IMR-90 (cell line): ENCODE data around the gene MKX. TPM values are rescaled to one million over a fixed set of nuclear protein-coding genes. Genes with fewer than 3 reads are reported as not detected.

Experiments used
- ATAC-seq: fragments of 200-7000 bp; cut with Tn5 transposase; 2 replicates; pipeline ENCODE4 v1.9.1; 2020; ENCODE audit warnings: low read depth, mild to moderate bottlenecking, moderate library complexity
- BruUV-seq: library from RNA; stranded (reverse); fragments of 400-500 nt; replicated peaks from 2 replicates; lab custom pipeline; 2021; lab: Mats Ljungman, UMichigan
- CTCF ChIA-PET: fragments of 300-600 bp; formaldehyde crosslinking; extraction: SDS; loops from one replicate; lab custom pipeline; 2021; ENCODE audit warnings: antibody characterized with exemption; lab: Yijun Ruan, JAX
- POLR2A ChIA-PET: fragments of 300-600 bp; sonication (Branson Sonifier 250); formaldehyde crosslinking; loops from one replicate; lab custom pipeline; 2022; ENCODE audit warnings: antibody characterized with exemption; ENCODE audit not compliant: unreplicated experiment; lab: Charles Lee
- DNase-seq: peaks from one replicate; pipeline ENCODE4 v3.0.0; 2013
- H2AFZ ChIP-seq: replicated peaks from 2 replicates; pipeline ENCODE3; 2013; ENCODE audit warnings: low read length, mild to moderate bottlenecking; ENCODE audit not compliant: poor library complexity
- H2AK5ac ChIP-seq: 2 replicates; pipeline ENCODE4 v1.6.1; 2013; ENCODE audit warnings: low read depth, low read length, inconsistent platforms
- H2AK9ac ChIP-seq: replicated peaks from 2 replicates; pipeline ENCODE3; 2013; ENCODE audit warnings: mild to moderate bottlenecking, low read depth, low read length, moderate library complexity; ENCODE audit not compliant: poor library complexity
- H2BK120ac ChIP-seq: 2 replicates; pipeline ENCODE4 v1.6.1; 2013; ENCODE audit warnings: low read depth, low read length, inconsistent platforms
- H2BK15ac ChIP-seq: 3 replicates; pipeline ENCODE4 v1.6.1; 2013; ENCODE audit warnings: low read depth, low read length, inconsistent platforms
- H2BK20ac ChIP-seq: 2 replicates; pipeline ENCODE4 v1.6.1; 2013; ENCODE audit warnings: low read depth, mild to moderate bottlenecking, inconsistent platforms, low read length, moderate library complexity
- H2BK5ac ChIP-seq: 2 replicates; pipeline ENCODE4 v1.6.1; 2013; ENCODE audit warnings: mild to moderate bottlenecking, low read depth, low read length, inconsistent platforms; ENCODE audit not compliant: poor library complexity, severe bottlenecking
- H3K14ac ChIP-seq: replicated peaks from 2 replicates; pipeline ENCODE4 v1.6.1; 2013; ENCODE audit warnings: low read depth, low read length, inconsistent platforms
- H3K18ac ChIP-seq: 2 replicates; pipeline ENCODE4 v1.6.1; 2013; ENCODE audit warnings: low read depth, low read length, control low read depth
- H3K23ac ChIP-seq: 2 replicates; pipeline ENCODE4 v1.6.1; 2013; ENCODE audit warnings: low read depth, low read length, inconsistent platforms
- H3K27ac ChIP-seq: 2 replicates; pipeline ENCODE4 v1.5.1; 2013; ENCODE audit warnings: mild to moderate bottlenecking, control low read depth, low read length; ENCODE audit not compliant: insufficient read depth
- H3K27me3 ChIP-seq: 2 replicates; pipeline ENCODE4 v1.6.1; 2013; ENCODE audit warnings: low read length; ENCODE audit not compliant: control insufficient read depth, insufficient read depth
- H3K36me3 ChIP-seq: 2 replicates; pipeline ENCODE4 v1.6.1; 2013; ENCODE audit warnings: low read length, mixed read lengths; ENCODE audit not compliant: control insufficient read depth, insufficient read depth
- H3K4ac ChIP-seq: 2 replicates; pipeline ENCODE4 v1.6.1; 2013; ENCODE audit warnings: low read depth, low read length, inconsistent platforms
- H3K4me1 ChIP-seq: 2 replicates; pipeline ENCODE4 v1.6.1; 2013; ENCODE audit warnings: low read length, mixed read lengths; ENCODE audit not compliant: control insufficient read depth, insufficient read depth
- H3K4me2 ChIP-seq: 2 replicates; pipeline ENCODE4 v1.6.1; 2013; ENCODE audit warnings: low read depth, mild to moderate bottlenecking, control low read depth, low read length, moderate library complexity
- H3K4me3 ChIP-seq: 2 replicates; pipeline ENCODE4 v1.5.1; 2013; ENCODE audit warnings: low read depth, mild to moderate bottlenecking, control low read depth, low read length, moderate library complexity; ENCODE audit not compliant: insufficient read depth
- H3K56ac ChIP-seq: 2 replicates; pipeline ENCODE4 v1.6.1; 2013; ENCODE audit warnings: low read length, inconsistent platforms; ENCODE audit not compliant: insufficient read depth; ENCODE audit errors: extremely low read depth
- H3K79me1 ChIP-seq, 2 experiments: 2 replicates each; pipeline ENCODE4 v1.6.1; 2013; ENCODE audit warnings: low read length in 2 of 2, inconsistent platforms in 1 of 2, low read depth in 1 of 2
- H3K9ac ChIP-seq: 2 replicates; pipeline ENCODE4 v1.6.1; 2013; ENCODE audit warnings: low read depth, low read length, control low read depth
- H3K9me1 ChIP-seq: 2 replicates; pipeline ENCODE4 v1.6.1; 2013; ENCODE audit warnings: low read length, inconsistent platforms; ENCODE audit not compliant: insufficient read depth
- H3K9me3 ChIP-seq: 2 replicates; pipeline ENCODE4 v1.6.1; 2013; ENCODE audit warnings: low read length; ENCODE audit not compliant: control insufficient read depth, insufficient read depth
- H4K20me1 ChIP-seq: 2 replicates; pipeline ENCODE4 v1.6.1; 2013; ENCODE audit warnings: low read length, inconsistent platforms; ENCODE audit not compliant: insufficient read depth
- H4K5ac ChIP-seq: 2 replicates; pipeline ENCODE4 v1.6.1; 2013; ENCODE audit warnings: mild to moderate bottlenecking, low read depth, low read length, control low read depth
- H4K8ac ChIP-seq, 2 experiments: 2 replicates each; pipeline ENCODE4 v1.6.1; 2013; ENCODE audit warnings: low read depth in 2 of 2, low read length in 2 of 2, control low read depth in 1 of 2, inconsistent platforms in 1 of 2
- H4K91ac ChIP-seq: 2 replicates; pipeline ENCODE4 v1.6.1; 2013; ENCODE audit warnings: low read depth, low read length, inconsistent platforms; ENCODE audit not compliant: insufficient read depth
- MXI1 ChIP-seq: IDR thresholded peaks from 2 replicates; pipeline ENCODE4 v1.6.1; 2012; ENCODE audit warnings: low read depth, mild to moderate bottlenecking, low read length, moderate library complexity, borderline replicate concordance
- RAD21 ChIP-seq: IDR thresholded peaks from 2 replicates; pipeline ENCODE4 v1.6.1; 2012; ENCODE audit warnings: low read length, improper control_type of control experiment
- RCOR1 ChIP-seq: IDR thresholded peaks from 2 replicates; pipeline ENCODE4 v1.6.1; 2012; ENCODE audit warnings: mild to moderate bottlenecking, low read length, improper control_type of control experiment; ENCODE audit not compliant: insufficient replicate concordance
- RFX5 ChIP-seq: IDR thresholded peaks from 2 replicates; pipeline ENCODE4 v1.8.0; 2012; ENCODE audit warnings: low read depth, mild to moderate bottlenecking, low read length, moderate library complexity
- SMC3 ChIP-seq: fragments of 150-350 bp; IDR thresholded peaks from 2 replicates; pipeline ENCODE4 v1.6.1; 2016; ENCODE audit warnings: low read depth, mild to moderate bottlenecking, antibody characterized with exemption, low read length, moderate library complexity
- WGBS, 2 experiments: methylation state at CpG; one replicate each; pipeline versions ENCODE4 v1.1.5 to v1.1.7; 2013; ENCODE audit warnings: missing lambda C conversion rate in 2 of 2; ENCODE audit not compliant: insufficient read length in 1 of 2; ENCODE audit errors: extremely low coverage in 2 of 2; 5-methylcytosine and 5-hydroxymethylcytosine counted together
- dilution Hi-C: fragments of 300-500 bp; cut with HindIII; formaldehyde crosslinking; loops from one replicate; pipeline ENCODE4 v1.14.3; 2018; ENCODE audit warnings: low sequenced_read_pairs; ENCODE audit not compliant: unreplicated experiment
- in situ Hi-C: fragments of 300-500 bp; cut with MboI; formaldehyde crosslinking; loops from 3 replicates; pipeline ENCODE4 v1.14.3; 2019; ENCODE audit warnings: low sequenced_read_pairs, inconsistent platforms, mixed read lengths
- intact Hi-C: fragments of 100-400 bp; cut with micrococcal nuclease; formaldehyde crosslinking; loops from 2 replicates; pipeline ENCODE4 v1.10.0; 2022
- polyA plus RNA-seq, 3 experiments: library from polyadenylated mRNA; depleted of rRNA; stranded (reverse); fragments of >200 nt; gene quantifications; 2 replicates each; pipeline ENCODE4 v1.2.3, GENCODE V29; 2012; ENCODE audit warnings: low replicate concordance in 1 of 3
- total RNA-seq: library from RNA; depleted of rRNA; stranded (reverse); fragments of >200 nt; gene quantifications from 2 replicates; pipeline ENCODE4 v1.2.3, GENCODE V29; 2012
- TF ChIP-seq, protein P1 (sequence below): fragments of 150-350 bp; IDR thresholded peaks from 2 replicates; pipeline ENCODE4 v1.6.1; 2017; ENCODE audit warnings: mild to moderate bottlenecking, antibody characterized with exemption, low read length, low read depth

Gene MKX
- total and polyA plus RNA-seq, 2 of the 4 experiments (the other 2 are of a cell fraction) = 0.10 to 0.36 TPM

DNA sequence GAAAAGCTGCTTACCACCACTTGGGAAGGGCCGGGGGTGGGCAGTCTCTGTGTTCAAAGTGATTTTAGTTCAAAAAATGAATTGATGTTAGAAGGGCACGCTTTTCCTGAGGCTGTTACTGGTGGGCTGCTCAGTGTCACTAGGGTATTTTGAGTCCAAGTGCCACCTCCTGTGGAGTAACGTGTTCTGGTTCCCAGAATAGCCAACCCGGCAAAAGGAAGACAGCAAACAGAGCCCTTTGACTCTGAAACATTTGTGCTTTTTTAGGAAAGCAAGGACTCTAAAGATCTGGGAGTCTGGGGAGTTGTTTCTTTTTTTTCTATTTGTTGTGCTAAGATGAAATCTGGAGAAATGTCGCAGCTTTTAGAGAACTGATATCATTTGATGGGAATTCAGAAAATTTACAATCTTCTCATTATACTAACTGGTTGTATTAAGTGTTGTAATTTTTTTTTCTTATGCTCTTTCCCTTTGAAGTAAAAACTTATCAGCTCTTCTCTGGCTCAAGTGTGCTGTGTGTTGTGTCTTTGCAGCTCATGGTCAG lies 66.2 kb downstream of the MKX start (continued):
- TF ChIP-seq, protein P1, sequence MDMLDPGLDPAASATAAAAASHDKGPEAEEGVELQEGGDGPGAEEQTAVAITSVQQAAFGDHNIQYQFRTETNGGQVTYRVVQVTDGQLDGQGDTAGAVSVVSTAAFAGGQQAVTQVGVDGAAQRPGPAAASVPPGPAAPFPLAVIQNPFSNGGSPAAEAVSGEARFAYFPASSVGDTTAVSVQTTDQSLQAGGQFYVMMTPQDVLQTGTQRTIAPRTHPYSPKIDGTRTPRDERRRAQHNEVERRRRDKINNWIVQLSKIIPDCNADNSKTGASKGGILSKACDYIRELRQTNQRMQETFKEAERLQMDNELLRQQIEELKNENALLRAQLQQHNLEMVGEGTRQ = no peak
- TF ChIP-seq RCOR1 (no peak), RAD21 (no peak)

DNA sequence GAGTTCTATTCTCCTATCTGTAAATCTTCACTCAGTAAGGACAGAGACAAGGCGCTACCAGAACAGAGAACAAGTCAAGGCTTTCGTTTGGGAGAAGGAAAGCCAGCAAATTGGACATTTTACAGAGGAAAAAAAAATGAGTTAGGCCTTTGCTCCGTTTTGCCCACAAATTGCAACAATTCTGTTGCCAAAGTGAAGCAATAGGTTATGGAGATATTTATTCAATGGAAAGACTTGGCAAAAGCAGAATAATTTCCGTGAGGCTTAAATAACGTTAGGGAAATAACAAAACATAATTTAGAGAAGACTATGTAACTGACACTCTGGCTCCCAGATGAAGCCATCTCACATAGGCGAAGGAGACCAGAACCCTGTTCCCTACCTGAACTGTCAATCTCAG lies 67.5 kb downstream of the MKX start:
- intact Hi-C loops = no loop called here
- BruUV-seq = no TSS peak
- H3K14ac ChIP-seq = no peak overlapping the region
- no peaks in the 10 kb centered on the region for H3K27me3 ChIP-seq
- no peak overlapping the region for H4K5ac ChIP-seq
- no peak overlapping the region for H3K9ac ChIP-seq
- no peak overlapping the region for H3K27ac ChIP-seq
- dilution Hi-C loops = no loop called here
- H3K9me3 ChIP-seq = no peaks in the 10 kb centered on the region
- H3K4me3 ChIP-seq = no peak overlapping the region
- no peak overlapping the region for H2AFZ ChIP-seq
- H2AK5ac ChIP-seq = no peak overlapping the region
- H3K23ac ChIP-seq = no peak overlapping the region
- no peak overlapping the region for H2BK20ac ChIP-seq
- H3K4me1 ChIP-seq = peaks cover 2% of the 10 kb centered on the region
- ATAC-seq (no peak), DNase-seq (no peak)
- no peak overlapping the region for H2BK5ac ChIP-seq
- no peak overlapping the region for H2BK120ac ChIP-seq
- no peaks in the 10 kb centered on the region for H3K36me3 ChIP-seq
- H4K20me1 ChIP-seq = no peaks in the 10 kb centered on the region
- H3K9me1 ChIP-seq = no peaks in the 10 kb centered on the region; the same call in 1 of the 2 replicates
- TF ChIP-seq RFX5 (no peak), SMC3 (no peak), RCOR1 (no peak), MXI1 (no peak)
- in situ Hi-C loops = no loop called here
- H3K4ac ChIP-seq = no peak overlapping the region
- ChIA-PET CTCF (no interaction called here), POLR2A (no interaction called here)
- H3K18ac ChIP-seq = no peak overlapping the region
- H2AK9ac ChIP-seq = no peak overlapping the region
- no peak overlapping the region for H3K56ac ChIP-seq
- H2BK15ac ChIP-seq = no peak overlapping the region
- no CpG with 5 or more reads among the region's 6 CpGs for WGBS, 2 experiments
- H4K8ac ChIP-seq = no peak overlapping the region
- no peak overlapping the region for H4K91ac ChIP-seq
- no peak overlapping the region for H3K4me2 ChIP-seq
- H3K79me1 ChIP-seq = no peaks in the 10 kb centered on the region
